DOHH2 (cell line): Measurements from ENCODE around the gene MT4.

ENCODE experiments used
- H3F3A ChIP-seq: fragments of 200-600 bp; sonication (generic), shearing (Covaris generic); 2 replicates; pipeline ENCODE4 v1.6.0; 2016; ENCODE audit warnings: antibody characterized with exemption, mild to moderate bottlenecking; ENCODE audit not compliant: control insufficient read depth, insufficient read depth
- H3K27ac ChIP-seq: fragments of 200-600 bp; sonication (generic); 2 replicates; pipeline ENCODE4 v1.5.1; 2014; ENCODE audit warnings: low read depth, mild to moderate bottlenecking, low read length, moderate library complexity
- H3K27me3 ChIP-seq: fragments of 200-600 bp; sonication (generic); 2 replicates; pipeline ENCODE4 v1.6.1; 2014; ENCODE audit warnings: mild to moderate bottlenecking, low read length, mixed read lengths; ENCODE audit not compliant: control insufficient read depth
- H3K36me3 ChIP-seq: fragments of 200-600 bp; sonication (generic); 2 replicates; pipeline ENCODE4 v1.6.1; 2014; ENCODE audit warnings: mild to moderate bottlenecking, low read length, moderate library complexity, mixed read lengths; ENCODE audit not compliant: control insufficient read depth
- H3K4me1 ChIP-seq: fragments of 200-600 bp; sonication (generic); 2 replicates; pipeline ENCODE4 v1.6.1; 2014; ENCODE audit warnings: mild to moderate bottlenecking, low read length, mixed read lengths; ENCODE audit not compliant: control insufficient read depth
- H3K4me2 ChIP-seq: fragments of 200-600 bp; sonication (generic); 2 replicates; pipeline ENCODE4 v1.6.0; 2014; ENCODE audit warnings: mild to moderate bottlenecking, low read length, moderate library complexity
- H3K4me3 ChIP-seq: fragments of 200-600 bp; sonication (generic); 2 replicates; pipeline ENCODE4 v1.5.1; 2014; ENCODE audit warnings: mild to moderate bottlenecking, low read length, mixed read lengths
- H3K79me2 ChIP-seq: fragments of 200-600 bp; sonication (generic); 2 replicates; pipeline ENCODE4 v1.6.1; 2014; ENCODE audit warnings: mild to moderate bottlenecking, low read length, mixed read lengths; ENCODE audit not compliant: control insufficient read depth
- H3K9me2 ChIP-seq: fragments of 200-600 bp; sonication (generic); replicated peaks from 2 replicates; pipeline ENCODE4 v1.6.1; 2014; ENCODE audit warnings: mild to moderate bottlenecking, low read length, mixed read lengths; ENCODE audit not compliant: control insufficient read depth
- H3K9me3 ChIP-seq: fragments of 200-600 bp; sonication (generic); 2 replicates; pipeline ENCODE4 v1.6.1; 2014; ENCODE audit warnings: antibody characterized with exemption, low read length, mixed read lengths; ENCODE audit not compliant: control insufficient read depth, insufficient read depth
- H4K20me1 ChIP-seq: fragments of 200-600 bp; sonication (generic); 2 replicates; pipeline ENCODE4 v1.6.0; 2014; ENCODE audit warnings: low read depth, mild to moderate bottlenecking, antibody characterized with exemption, low read length, moderate library complexity; ENCODE audit not compliant: control insufficient read depth, insufficient read depth
- CTCF ChIP-seq: fragments of 200-600 bp; sonication (generic); IDR thresholded peaks from one replicate; pipeline ENCODE4 v1.5.1; 2014; ENCODE audit warnings: antibody characterized with exemption, mild to moderate bottlenecking, low read depth, low read length; ENCODE audit not compliant: poor library complexity, severe bottlenecking
- EZH2phosphoT487 ChIP-seq: fragments of 200-600 bp; sonication (generic); IDR thresholded peaks from 2 replicates; pipeline ENCODE4 v1.6.1; 2017; ENCODE audit warnings: borderline replicate concordance, mild to moderate bottlenecking, antibody characterized with exemption, low read length, moderate library complexity, mixed read lengths

MT4 gene

GRCh38 chr16:56594292-56594619, 29.4 kb downstream of the MT4 start:
- Histone ChIP-seq H4K20me1 (no peaks in the 10 kb centered on the region), H3F3A (peaks cover 3% of the 10 kb centered on the region; the same call in 1 of the 2 replicates), H3K9me3 (no peaks in the 10 kb centered on the region), H3K9me2 (no peaks in the 10 kb centered on the region), H3K4me3 (no peak overlapping the region), H3K79me2 (no peaks in the 10 kb centered on the region), H3K27me3 (peaks cover 5% of the 10 kb centered on the region; the same call in 1 of the 2 replicates), H3K4me2 (no peak overlapping the region), H3K4me1 (peaks cover 34% of the 10 kb centered on the region), H3K27ac (no peak overlapping the region), H3K36me3 (no peaks in the 10 kb centered on the region)
- TF ChIP-seq EZH2phosphoT487 (no peak), CTCF (no peak)

- TF ChIP-seq CTCF, result peak; percentile 71
- no peak for TF ChIP-seq EZH2phosphoT487
- Histone ChIP-seq H4K20me1 (no peaks in the 10 kb centered on the region), H3K36me3 (no peaks in the 10 kb centered on the region), H3K27me3 (peaks cover 4% of the 10 kb centered on the region; the same call in 1 of the 2 replicates), H3K9me3 (no peaks in the 10 kb centered on the region), H3K4me1 (peaks cover 14% of the 10 kb centered on the region), H3K4me3 (no peak overlapping the region), H3K9me2 (no peaks in the 10 kb centered on the region), H3F3A (peaks cover 3% of the 10 kb centered on the region; the same call in 1 of the 2 replicates), H3K4me2 (no peak overlapping the region), H3K79me2 (no peaks in the 10 kb centered on the region), H3K27ac (no peak overlapping the region)
These were observed 35.6 kb downstream of the MT4 start for GRCh38 chr16:56600398-56600999.

- peaks cover 4% of the 10 kb centered on the region; the same call in 1 of the 2 replicates for H3K27me3 ChIP-seq
- H3F3A ChIP-seq, result peaks cover 2% of the 10 kb centered on the region; the same call in 1 of the 2 replicates
- no peak overlapping the region for H3K4me3 ChIP-seq
- H3K9me2 ChIP-seq, result no peaks in the 10 kb centered on the region
- no peaks in the 10 kb centered on the region for H4K20me1 ChIP-seq
- H3K36me3 ChIP-seq, result no peaks in the 10 kb centered on the region
- H3K4me2 ChIP-seq, result no peak overlapping the region
- no peaks in the 10 kb centered on the region for H3K79me2 ChIP-seq
- no peak overlapping the region for H3K27ac ChIP-seq
- TF ChIP-seq CTCF, result no peak
- no peak for TF ChIP-seq EZH2phosphoT487
- H3K4me1 ChIP-seq, result peaks cover 10% of the 10 kb centered on the region
- H3K9me3 ChIP-seq, result no peaks in the 10 kb centered on the region
These were observed 36.5 kb downstream of the MT4 start for GRCh38 chr16:56601325-56601724.
